GM18861 (cell line): ENCODE data around the gene ZNF501.

Experiments
- ATAC-seq: cut with Tn5 transposase; IDR thresholded peaks from one replicate; pipeline ENCODE4 v1.9.1; 2021; ENCODE audit not compliant: unreplicated experiment

Gene ZNF501

GRCh38 chr3:44729384-44729910, at the start of gene ZNF501:
Gene ZNF501, plus strand, starts transcription at chr3:44729635. Its CDS starts 4,787 bp downstream, at chr3:44734422.
- ATAC-seq, result peak; percentile 72

GRCh38 chr3:44680921-44681455, 48.4 kb upstream of the ZNF501 start:
- ATAC-seq, result no peak

DNA sequence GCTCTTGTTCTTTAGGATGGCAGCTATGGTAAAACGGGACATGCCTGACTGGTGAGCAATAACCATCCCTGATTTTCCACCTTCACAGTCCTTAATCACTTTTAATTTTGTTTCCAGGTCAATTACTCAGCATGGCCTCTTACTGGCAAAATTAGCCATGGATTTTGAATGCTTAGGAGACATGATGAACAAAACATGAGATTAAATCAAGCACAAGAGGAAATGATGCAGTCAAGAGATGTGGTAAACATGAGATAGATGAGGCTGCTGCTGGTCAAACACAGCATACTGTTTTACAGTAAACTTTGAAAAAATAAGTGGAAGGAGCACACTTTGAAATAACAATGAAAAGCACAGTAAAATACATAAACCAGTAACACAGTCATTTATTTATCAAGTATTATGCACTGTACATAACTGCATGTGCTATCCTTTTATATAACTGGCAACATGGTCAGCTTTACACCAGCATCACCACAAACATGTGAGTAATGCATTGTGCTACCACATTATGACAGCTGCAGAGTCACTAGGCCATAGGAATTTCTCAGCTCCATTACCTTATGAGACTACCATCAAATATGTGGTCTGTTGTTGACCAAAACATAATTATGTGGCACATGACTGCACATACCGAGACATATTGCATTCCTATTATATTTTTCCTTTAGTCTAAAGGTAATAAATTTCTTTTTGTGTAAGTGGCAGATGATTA, 47.1 kb upstream of the ZNF501 start:
- ATAC-seq, result no peak

DNA sequence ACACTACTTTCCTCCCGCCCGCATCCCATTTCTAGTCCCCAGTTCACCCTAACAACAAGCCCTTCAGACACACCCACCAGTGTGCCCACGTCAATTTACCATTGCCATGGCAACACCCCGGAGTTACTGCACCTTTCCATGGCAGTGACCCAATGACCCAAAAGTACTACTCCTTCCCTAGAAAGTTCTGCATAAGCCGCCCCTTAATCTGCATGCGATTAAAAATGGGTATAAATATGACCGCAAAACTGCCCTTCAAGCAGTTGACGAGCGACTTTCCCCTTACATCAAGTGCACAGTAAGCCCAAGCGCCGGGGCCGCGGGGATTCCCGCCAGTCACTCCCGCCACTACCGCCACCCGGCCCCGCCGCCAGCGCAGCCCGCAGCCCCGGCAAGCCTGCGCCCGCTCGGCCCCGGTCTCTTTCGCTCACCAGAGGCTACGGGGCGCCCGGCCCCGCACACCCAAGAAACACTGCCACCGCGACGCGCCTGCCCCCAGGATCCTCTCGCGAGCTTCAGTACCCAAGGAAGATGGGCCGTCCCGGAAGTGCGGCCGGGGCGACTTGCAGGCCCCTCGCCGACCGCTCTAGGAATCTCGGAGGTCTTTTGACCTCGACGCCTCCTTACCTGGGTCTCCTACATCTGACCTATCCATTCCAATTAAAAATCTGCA, 44.2 kb upstream of the ZNF501 start:
- ATAC-seq, result no peak

DNA sequence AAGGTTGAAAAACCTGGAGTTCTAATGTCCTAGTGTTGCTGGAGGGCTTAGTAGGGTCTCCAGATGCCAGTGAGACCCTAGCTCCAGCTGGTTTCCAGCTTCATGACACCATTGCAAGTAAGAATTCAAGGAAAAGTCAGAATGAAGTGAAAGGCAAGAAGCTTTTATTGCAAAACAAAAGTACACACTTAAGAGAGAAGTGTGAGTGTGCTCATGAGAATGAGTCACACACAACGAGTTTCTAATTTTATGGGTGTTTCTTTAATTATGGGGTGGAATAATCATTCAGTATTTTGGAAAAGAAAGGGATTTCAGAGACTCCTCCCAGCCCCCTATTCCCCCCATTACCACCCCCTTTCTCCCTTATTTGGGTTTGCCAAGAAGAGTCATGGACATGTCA, 41.5 kb upstream of the ZNF501 start:
- ATAC-seq, result no peak

- ATAC-seq, result no peak
Observed at GRCh38 chr3:44712455-44713075, 16.9 kb upstream of the ZNF501 start, which contains the start of gene ZNF502. Gene ZNF502, plus strand, starts transcription at chr3:44712660. Its CDS starts 7,602 bp downstream, at chr3:44720262.

DNA sequence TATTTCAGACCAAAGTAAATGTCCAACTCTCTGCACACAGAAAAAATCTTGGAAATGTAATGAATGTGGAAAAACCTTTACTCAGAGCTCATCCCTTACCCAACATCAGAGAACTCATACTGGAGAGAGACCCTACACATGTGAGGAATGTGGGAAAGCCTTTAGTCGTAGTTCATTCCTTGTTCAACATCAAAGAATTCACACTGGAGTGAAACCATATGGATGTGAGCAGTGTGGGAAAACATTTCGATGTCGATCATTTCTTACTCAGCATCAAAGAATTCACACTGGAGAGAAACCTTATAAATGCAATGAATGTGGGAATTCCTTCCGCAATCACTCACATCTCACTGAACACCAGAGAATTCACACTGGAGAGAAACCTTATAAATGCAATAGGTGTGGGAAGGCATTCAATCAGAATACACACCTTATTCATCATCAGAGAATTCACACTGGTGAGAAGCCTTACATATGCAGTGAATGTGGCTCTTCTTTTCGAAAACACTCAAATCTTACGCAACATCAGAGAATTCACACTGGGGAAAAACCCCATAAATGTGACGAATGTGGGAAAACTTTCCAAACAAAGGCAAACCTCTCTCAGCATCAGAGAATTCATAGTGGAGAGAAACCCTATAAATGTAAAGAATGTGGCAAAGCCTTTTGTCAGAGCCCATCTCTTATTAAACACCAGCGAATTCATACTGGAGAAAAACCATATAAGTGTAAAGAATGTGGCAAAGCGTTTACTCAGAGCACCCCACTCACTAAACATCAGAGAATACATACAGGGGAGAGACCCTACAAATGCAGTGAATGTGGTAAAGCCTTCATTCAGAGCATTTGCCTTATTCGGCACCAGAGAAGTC, 8.0 kb upstream of the ZNF501 start:
- ATAC-seq, result no peak

- no peak for ATAC-seq
Observed at GRCh38 chr3:44722103-44722401, 7.4 kb upstream of the ZNF501 start.

GRCh38 chr3:44734646-44735168, 5.3 kb downstream of the ZNF501 start:
- ATAC-seq, result no peak

DNA sequence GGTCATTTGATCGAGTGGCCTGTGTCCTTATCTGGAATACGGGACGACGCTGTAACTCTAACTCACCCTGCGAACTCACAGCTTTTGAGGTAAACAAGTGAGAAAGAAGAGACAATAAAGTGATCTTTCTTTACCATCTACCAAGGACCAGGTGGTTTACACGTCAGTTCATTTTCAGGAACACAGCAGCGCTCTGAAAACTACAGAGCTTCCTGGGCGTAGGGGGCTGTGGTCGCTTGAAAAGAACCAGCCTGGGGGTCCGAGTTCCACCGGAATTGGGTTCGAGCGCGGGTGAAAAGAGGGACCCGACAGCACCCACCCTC, 31.6 kb downstream of the ZNF501 start:
- no peak for ATAC-seq

DNA sequence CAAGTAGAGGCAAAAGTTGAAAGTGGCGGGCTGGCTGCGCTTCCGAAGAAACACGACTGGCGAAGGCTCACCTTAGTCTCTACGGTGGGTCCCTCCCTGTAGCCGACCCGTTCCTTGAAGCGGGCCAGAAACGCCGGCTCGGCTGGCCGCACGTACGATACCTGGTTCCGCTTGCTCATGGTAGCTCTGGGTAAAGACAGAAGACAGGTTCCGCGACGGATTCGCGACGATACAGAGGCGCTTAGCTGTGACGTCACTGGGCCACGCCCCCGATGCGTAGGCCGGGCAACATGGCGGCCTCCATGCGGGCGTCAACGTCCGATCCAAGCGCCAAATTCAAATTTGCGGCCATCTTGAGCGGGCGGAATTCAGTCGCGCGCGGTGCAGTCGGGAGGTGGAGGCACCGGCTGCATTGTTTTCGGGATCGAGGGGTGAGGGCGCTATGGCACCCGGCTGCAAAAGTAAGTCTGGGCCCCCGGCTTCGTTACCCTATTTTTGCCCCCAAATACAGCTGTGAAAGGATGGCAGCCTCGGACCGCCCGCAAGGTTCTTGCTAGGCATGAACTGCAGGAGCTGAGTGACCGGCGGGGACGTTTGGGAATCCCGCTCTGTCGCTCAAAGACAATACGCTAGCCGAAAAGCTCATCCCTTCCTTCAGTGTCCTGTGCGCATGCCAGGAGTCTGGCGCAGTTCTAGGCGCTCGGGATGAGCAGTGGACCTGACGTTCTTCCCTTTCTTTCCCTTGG, 32.2 kb downstream of the ZNF501 start, which contains the start of the genes KIAA1143 and KIF15:
KIAA1143 (minus strand) TSS at position 196 of the 746 bp plus-strand sequence; CDS start at position 179, 17 bp downstream.
KIF15 (plus strand) TSS at position 371 of the 746 bp plus-strand sequence; CDS start at position 443, 72 bp downstream.
- peak; percentile 78 for ATAC-seq

DNA sequence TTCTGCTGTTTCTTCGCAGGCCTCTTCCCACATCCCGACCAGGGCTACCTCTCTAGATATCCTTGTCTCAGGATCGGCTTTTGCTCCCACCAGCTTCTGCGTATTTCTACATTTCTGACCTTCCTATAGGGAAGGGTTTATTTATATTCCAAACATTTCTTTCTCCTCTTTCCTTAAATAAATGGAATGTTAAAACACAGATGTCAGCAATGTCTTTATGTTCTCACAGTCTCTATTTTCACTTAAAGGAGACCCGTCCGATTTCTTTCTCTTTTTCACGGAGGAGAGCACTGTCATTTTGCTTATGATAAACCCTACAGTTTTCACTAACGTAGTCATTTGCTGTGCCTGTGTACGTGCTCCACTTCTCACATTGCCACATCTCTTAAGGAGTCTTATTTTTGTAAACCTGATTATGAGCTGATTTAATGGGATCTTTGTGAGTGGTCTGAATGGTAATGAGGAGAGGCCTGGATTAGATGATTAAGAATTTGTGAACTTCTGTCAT, 32.8 kb downstream of the ZNF501 start:
- ATAC-seq, result no peak

DNA sequence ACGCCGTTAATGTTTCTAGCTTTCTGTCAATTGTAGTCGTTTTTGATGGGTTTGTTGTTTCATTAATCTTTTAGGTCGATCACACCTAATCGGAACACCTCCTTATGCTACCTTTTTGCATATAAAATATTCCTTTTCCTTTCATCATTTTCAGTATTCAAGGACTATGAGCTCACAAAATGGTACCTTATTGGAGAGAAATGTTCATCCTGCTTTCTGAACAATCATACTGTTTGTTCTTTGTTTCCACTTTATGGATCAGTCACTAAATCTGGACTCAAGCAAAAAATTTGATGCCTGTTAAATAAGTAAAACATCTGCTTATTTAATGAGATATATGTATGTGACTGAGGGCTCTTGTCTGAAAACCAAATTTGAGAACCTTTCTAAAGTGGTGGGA, 33.3 kb downstream of the ZNF501 start:
- ATAC-seq, result no peak

- ATAC-seq, result no peak
Observed at GRCh38 chr3:44764248-44764647, 34.8 kb downstream of the ZNF501 start.

DNA sequence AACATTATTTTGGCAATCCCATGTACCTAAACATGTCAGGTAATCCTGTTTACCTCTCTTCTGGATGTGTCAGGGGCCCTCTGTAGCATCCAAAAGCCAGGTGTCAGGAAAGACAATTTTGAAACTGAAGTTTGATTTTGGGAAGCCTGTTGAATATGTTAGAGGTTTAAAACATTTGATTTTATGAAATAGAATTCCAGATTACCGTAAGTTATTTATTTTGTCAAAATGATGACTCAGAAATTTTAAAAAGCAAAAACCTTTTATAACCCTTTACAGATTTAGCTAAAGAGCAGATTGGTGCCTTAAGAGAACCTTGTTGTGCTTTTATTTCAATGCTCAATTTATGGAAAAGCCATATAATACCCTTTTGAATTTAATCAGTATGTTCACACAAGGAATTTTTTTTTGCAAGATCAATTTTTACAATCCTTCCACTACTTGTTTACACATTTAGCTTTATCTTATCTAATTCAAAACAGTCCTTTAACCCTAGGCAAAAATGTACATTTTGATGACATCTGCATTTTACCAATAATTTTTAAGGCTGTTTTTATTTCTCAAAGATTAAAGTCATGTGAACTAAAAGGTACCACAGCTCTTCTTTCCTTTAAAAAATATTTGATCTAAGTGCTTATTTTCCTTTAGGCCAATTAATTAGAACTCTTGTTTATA, 42.1 kb downstream of the ZNF501 start:
- no peak for ATAC-seq

DNA sequence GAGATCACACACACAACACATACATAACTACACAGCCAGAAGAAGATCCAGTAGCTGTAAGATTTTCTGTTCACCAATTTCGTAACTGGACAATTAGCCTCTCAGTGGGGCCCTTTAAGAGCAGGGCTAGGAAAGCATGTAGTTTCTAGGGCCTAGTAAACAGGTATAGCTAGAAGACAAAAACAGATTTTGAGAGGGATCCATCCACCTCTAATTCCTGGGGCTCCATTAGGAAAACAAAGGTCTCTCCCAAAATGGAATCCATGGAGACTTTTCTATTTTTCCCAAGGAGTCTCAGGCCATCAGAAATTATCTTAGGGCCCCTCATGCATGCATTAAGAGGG, 42.6 kb downstream of the ZNF501 start:
- ATAC-seq, result no peak

DNA sequence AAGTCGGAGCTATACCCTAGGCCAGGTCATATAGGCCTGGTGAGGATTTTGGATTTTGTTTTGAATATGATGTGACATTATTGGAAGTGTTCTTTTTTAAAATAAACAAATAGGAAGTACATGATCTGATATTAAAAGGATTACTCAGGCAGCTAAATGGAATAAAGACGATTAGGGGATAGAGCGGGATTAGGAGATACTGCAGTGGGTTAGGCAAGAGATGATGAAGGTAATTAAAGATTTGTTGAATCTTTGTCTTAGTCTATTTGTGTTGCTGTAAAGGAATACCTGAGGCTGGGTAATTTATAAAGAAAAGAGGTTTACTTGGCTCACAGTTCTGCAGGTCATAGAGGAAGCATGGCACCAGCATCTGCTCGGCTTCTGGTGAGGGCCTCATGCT, 53.5 kb downstream of the ZNF501 start:
- no peak for ATAC-seq
